Endometrium (tissue), 2 donors: Measurements from ENCODE around the gene DAO.
"Not testable (repeated sequence)": the region's sequence is repeated elsewhere in the genome, so short reads cannot be mapped to it uniquely, and the experiment has no call there.

Experiments used
- FAIRE-seq: peaks from 2 replicates; lab custom pipeline; 2012; peaks lifted over from hg19 to GRCh38; lab: Jason Lieb, UNC
- donor health status: control.
- donor health status: control.

DAO gene

DNA sequence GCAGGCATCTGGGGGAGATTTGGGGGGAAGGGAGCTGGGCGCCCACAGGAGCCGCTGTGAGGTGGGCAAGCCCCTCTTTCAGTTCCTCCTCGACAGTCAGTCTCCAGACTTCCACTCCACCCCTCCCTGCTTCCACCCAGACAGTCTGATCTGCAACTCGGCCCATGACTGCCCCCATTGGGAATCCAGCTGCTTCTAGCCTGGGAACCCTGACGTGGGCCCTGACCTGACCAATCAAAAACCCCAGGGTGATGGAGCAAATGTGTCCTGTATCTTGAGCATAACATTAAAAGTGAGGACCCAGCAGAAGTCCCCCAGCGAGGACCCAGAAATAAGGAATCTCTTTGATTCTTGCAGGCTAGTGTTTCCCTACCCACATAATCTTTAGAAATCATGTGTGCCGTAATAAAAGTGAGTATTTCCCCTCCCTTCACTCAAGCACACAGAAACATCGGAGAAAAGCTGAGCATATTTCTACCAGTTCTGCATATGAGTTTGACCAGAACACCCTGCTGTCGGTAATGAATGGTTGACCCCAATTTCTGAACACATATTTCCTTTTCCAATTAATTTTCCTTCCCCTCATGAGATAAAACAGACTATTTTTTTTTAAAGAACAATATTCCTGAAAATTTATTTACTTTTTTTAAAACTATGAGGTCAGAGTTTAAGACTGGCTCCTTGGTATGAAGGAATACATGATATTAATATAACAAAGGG is 28.9 kb upstream of the DAO start:
- peak; percentile 31 for FAIRE-seq

DNA sequence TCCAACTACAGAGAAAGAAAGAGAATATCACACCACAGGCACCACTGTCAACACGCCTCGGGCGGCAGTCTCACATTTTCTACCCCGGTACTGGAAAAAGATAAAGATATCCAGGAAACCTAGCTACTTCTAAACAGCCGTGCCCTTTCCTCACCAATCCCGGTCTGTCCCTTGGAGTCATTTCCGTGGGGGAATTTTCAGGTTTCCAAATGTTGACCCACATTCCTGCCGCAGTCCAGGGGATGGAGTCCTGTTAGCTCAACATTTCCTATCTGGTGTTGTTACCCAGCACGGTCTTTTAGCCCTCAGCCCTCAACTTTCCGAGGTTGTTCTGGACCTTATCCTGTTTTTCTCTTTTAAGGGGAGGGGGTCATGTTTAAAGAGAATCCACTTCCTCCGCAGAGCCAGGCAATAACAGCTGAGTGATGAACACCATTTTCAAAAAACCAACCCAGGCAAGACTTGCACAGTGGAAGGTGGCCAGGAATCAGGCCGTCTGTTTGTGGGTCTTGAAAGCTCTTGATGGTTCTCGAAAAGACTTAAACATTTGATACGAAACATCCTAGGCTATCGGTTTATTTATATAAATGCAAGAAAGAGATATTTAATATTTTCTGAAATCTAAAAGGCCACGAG is 27.1 kb upstream of the DAO start:
- FAIRE-seq: no peak

DNA sequence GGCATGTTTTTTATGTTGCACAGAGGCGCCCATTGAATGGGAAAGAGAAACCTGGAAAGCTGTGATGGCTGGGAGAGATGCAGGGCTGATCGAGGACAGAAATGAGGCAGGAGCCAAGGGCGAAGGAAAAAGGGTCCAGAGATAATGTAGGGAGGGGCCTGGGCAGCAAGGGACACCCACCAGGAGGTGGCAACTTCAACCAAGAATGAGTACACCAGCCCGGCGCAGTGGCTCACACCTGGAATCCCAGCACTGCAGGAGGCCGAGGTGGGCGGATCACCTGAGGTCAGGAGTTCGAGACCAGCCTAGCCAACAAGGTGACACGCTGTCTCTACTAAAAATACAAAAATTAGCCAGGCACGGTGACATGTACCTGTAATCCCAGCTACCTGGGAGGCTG is 26.5 kb upstream of the DAO start:
- no peak for FAIRE-seq

DNA sequence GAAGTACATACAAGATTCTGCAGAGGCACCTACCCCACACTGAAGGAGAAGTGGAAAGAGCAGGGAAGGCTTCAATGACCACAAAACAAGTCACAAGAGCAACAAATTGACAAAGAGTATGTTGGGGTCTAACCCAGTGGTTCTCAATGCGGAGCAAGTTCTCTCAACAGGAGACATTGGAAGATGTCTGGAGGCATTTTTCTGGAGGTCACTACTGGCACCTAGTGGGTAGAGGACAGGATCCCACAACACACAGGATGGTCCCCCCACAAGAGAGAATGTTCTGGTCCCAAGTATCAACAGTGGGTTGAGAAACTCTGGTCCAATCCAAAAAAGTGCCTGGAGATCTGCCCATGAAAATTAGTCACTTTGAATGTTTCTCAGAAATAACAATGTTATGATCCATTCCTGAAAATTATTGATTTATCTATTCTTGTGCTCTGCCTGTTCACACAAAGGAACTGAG is 25.9 kb upstream of the DAO start:
- no peak for FAIRE-seq

DNA sequence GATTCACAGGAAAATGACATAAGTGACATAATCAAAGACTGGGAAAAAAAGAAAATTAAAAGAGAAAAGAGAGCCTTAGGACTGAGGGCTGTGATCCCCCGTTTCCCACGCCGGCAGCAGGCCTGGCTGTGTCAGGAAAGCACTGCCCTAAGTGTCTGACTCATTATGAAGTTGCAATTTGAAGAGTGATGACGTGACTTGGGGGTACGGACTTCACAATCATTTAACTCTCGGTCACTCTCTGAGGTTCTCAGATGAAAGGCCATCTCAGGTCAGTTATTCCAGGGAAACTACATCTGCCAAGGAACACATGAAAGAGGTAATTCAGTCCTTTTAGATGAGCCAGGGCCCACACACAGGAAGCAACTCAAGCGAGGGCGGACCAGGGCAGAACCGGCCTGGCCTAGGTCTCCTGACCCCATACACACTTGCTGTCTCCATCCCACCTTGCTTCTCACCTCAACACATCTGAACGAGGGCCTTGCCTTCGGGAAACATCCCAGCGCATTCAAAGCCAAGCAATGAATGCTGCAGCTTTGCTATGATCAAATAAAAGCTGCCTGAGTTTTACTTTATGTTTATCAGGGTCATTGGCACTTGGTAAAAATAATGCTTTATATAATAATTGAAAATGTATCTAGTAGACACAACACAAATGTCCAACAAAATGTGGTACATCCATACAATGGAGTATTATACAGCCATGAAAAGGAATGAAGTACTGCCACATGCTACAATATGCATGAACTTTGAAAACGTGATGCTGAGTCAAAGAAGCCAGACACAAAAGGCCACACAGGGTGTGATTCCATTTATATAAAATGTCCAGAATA is 25.2 kb upstream of the DAO start:
- no peak for FAIRE-seq

DNA sequence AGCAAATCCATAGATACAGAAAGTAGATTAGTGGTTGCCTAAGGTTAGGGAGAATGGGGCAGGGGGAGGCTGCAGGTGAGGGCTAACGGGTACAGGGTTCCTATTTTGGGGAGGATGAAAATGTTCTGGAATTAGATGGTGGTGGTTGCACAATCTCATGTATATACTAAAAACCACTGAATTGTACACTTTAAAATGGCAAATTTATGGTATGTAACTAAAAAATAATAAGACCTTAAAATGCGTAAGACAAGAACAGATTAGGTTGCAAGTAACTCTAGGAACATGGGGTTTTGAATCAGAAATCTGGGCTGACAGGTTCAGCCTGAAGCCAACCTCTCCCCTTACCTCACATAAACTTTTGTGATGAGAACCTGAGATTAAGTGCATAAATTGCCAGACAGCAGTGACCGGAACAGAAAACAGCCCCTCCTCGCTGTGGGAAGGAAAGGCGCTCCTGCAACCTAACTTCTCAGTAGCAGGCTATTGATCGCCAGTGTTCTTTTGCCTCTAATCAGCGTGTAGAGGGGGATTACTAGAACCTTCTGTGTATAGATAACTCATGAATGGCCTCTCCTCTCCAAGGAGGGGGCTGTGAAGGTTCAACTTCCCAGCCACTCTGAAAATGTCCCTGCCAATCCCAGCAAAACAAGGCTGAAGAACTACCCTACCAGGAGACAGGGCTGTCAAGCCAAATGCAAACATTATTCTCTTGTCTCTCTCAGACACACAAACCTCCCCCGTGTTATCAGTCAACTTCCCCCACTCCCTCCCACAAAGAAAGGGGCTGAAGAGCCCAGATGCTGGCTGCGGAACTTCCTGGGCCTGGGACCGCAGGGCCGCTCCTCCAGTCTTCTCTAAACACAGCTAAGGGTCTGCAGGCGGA is 24.4 kb upstream of the DAO start:
- no peak for FAIRE-seq

DNA sequence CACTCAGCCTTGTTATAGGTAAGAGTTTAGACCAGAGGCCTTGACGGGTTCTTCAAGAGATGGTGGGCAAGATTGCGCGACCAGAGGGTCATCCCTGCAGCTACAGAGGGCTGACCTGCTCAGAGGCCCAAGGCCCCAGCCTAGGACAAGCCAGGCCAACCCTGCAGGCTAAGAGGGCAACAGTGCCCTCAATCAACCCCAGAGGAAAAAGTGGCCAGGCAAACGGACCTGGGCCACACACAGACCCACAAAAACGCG is 23.8 kb upstream of the DAO start:
- FAIRE-seq: no peak

DNA sequence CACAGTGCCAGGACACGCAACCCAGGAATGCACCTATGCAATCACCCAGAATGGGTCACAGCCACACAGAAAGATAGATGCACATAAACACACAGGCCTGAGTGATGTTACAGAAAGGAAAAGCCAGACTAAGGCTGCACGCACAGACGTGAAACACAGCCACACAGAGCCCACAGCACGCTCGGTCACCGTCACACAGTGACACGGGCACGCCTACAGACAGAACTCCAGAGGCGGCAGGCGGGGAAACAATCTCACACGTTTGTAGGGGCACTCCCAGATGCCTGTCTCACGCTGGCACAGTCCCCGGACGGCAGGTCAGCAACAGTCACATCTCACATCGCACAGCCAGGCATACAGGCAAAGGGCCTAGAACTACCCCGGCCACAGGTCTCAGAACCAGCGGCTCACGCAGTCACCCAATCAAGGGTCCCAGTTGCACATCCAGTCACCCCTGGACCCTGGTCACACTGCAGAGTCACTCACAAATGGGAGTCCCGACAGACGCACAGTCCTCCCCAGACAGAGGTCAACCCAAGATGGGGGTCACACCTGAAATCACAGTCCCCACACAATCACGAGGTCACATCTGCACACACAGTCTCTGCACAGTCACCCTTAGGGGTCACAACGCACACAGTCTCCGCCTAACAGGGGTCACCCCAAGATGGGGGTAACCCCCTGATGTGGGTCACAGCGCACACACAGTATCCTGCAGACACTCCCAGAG is 23.3 kb upstream of the DAO start:
- no peak for FAIRE-seq

DNA sequence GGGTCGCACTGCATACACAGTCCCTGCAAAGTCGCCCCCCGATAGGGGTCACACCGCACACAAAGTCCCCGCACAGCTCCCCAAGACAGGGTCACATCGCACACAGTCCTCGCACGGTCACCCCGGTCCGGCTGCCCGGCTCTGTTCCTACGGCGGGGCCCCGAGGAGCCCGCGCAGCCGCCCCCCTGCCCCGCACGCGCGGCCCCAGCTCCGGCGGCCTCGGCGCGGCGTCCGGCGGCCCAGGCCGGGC is 22.8 kb upstream of the DAO start:
- FAIRE-seq: no peak

DNA sequence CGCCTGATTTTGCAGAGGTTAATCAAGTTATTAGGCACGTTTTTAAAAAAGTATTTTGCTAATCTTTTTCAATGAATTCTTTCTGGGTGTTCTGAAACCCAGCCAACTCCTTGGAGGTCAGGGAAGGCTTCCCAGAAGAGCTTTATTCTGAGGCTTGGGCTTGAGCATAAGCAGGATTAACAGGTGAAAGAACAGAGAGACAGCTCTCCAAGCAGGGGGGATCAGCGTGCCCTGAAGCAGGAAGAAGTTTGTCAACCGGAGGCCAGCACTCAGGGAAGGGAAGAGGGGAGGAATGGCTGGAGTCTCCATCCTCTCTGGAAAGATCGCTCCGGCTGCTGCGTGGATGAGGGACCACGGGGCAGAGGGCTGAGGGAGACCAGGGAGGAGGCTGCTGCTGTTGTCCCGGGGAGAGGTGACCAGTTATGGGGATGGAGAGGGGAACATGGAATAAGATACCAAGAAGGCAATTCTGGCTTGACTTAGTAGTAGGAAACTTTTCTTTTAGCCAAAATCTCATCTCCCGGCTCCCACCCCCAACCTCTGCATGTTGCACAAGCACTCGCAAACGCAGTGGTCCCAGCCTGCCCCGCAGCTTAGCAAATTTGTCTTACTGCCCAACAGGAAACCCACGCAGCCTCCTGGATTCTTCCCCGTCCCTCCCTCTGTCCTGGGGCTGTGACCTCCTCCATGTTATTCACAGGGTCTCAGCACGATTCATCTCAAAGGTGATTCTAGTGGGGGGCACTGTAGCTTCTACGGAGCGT is 21.4 kb upstream of the DAO start:
- FAIRE-seq: no peak

DNA sequence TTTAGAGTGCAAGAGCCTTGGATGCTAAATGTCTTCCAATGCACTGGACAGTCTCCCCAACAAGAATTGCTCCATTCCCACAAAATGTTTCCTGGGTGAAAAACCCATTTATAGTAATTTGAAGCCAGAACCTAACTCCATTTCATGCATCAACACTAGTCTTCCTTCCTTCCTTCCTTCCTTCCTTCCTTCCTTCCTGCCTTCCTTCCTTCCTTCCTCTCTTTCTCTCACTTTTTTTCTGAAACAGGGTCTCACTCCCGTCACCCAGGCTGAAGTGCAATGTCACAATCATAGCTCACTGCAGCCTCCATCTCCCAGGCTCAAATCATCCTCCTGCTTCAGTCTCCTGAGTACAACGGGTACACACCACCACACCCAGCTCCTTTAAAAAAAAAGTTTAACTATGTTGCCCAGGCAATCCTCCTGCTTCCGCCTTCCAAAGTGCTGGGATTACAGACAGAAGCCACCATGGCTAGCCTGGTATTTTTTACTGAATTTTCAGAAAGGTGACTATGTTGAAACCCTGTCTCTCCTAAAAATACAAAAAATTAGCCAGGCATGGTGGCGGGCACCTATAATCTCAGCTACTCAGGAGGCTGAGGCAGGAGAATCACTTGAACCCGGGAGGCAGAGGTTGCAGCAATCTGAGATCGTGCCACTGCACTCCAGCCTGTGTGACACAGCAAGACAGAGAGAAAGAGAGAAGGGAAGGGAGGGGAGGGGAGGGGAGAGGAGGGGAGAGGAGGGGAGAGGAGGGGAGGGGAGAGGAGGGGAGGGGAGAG is 20.6 kb upstream of the DAO start:
- FAIRE-seq: not testable (repeated sequence)

DNA sequence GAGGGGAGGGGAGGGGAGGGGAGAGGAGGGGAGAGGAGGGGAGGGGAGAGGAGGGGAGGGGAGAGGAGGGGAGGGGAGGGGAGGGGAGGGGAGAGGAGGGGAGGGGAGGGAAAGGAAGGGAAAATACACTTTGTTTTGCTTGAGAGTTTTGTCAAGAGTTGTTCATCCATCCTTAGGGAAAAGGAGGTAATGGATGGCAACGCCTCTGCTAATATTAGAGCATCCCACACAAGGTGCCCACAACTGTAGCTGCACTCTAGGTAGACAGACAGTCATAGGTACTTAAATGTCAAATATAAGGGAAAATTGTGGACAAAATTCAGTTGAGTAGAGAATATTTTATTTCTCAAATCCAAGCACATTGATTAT is 20.0 kb upstream of the DAO start:
- no peak for FAIRE-seq

DNA sequence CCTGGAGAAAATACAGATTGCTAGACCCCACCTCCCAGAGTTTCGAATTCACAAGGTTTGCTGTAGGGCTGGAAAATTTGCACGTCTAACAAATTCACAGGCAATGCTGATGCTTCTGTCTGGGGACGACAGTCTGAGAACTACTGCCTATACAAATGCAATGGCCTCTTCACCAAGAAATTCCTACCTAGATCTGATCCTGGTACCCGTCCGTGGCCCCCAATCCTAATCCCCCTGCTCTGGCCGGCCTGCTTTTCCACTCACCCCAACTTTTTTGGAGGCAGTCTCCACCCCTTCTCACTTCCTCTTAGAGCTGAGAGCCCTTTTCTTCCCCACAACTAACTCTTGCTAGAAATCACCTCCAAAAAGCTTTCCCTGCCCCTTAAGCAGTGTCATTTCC is 19.4 kb upstream of the DAO start:
- FAIRE-seq: no peak

DNA sequence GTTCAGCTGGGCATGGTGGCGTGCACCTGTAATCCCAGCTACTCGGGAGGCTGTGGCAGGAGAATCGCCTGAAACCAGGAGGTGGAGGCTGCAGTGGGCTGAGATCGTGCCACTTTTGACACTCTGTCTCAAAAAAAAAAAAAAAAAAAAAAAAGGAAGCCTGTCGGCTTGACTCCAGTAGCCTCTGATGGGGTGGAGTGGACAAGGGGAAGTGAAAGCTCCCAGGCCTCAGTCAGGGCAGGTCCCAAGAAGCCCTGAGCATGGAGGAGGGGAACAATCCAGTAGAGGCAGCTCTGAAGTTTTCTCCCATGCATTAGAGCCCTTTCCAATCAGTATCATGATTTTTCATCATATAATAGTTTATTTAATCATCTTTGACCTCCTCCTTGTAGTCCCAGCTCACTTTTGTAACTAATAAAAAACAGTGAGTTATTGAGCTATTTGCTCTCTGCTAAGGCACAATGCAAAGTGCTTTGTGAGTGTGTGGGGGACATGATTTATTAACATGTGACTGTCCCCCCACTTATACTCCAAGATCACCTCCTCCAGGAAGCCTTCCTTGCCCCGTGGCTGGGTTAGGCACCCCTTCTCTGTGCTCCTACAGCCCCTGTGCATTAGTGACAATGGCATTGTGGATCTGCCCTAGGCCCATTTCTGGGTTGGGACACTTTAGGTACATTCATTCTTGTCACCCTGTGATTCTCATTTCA is 17.9 kb upstream of the DAO start:
- FAIRE-seq: no peak

DNA sequence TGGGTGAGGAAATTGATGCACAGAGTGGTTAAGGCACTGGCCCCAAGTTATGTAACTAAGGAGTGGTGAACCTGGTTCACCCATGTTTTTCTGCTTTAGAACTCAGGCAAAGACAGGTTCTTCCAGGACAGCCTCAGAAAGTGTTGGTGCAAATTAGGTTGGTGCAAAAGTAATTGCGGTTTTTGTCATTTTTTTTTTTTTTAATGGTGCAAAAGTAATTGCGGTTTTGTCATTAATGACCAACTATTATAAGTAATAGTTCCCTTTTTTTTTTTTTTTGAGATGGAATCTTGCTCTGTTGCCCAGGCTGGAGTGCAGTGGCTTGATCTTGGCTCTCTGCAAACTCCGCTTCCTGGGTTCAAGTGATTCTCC is 17.3 kb upstream of the DAO start:
- no peak for FAIRE-seq

DNA sequence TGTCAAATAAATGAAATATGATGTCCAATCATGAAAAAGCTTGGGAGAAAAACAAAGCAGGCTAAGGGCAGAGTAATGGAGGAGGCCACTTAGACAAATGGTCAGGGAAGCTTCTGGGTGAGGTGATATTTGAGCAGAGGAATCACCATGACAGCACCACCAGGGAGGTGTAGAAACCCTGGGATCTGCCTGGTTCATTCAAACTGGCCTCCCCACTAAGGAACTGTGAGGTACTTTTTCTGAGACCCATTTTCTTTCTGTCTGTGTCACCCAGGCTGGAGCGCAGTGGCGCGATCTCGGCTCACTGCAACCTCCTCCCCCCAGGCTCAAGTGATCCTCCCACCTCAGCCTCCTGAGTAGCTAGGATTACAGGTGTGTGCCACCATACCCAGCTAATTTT is 14.7 kb upstream of the DAO start:
- no peak for FAIRE-seq

DNA sequence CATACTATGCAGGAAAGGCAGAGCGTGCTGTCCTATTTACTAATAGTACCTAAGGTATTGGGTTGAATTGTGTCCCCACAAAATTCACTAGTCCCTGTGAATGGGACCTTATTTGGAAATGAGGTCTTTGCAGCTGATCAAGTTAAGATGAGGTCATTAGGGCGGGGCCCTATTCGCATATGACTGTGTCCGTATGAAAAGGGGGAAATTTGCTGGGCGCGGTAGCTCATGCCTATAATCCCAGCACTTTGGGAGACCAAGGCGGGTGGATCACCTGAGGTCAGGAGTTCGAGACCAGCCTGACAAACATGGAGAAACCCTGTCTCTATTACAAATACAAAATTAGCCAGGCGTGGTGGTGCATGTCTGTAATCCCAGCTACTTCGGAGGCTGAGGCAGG is 13.8 kb upstream of the DAO start:
- not testable (repeated sequence) for FAIRE-seq

DNA sequence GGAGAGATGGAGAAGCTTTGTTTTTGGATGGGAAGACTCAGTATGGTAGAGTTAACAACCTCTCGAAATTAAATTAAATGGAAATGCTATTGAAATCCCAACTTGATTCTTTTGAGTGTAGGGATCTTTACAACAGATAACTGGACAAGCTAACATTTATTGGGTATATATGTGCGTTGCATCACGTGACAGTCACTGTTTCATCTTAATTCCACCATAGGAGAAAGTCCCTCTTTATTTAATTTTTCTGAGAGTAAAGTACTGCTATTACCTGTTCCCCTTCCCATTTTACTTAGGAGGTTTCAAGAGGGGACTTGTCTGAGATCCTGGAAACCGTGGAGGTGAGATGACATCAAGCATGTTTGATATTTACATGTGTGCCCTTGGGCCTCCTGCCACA is 11.1 kb upstream of the DAO start:
- FAIRE-seq: no peak

DNA sequence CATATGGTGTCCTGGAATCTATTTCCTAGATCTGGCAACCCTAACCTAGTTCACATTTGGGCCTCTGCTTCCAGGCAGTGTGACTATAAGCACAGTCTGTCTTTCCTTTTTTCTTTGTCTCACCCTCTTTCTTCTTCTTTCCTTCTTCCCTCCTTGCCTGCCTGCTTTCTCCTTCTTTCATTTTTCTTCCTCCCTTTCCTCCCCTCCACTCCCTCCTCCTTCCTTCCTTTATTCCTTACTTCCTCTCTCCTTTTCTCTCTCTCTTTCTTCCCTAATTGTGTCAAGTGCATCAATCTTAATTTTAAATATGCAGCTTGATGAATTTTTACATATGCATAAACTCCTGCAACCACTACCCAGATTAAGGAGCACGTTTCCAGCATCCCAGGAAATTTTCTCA is 4.6 kb upstream of the DAO start:
- FAIRE-seq: no peak
